HUES48 (cell line): Measurements from ENCODE around the gene JAZF1.

Source experiments
- H3K27ac ChIP-seq: one replicate; pipeline ENCODE4 v1.7.0; 2013; ENCODE audit warnings: low read depth, low read length, inconsistent platforms
- H3K27me3 ChIP-seq: 2 replicates; pipeline ENCODE4 v1.6.1; 2013; ENCODE audit warnings: mild to moderate bottlenecking, low read length; ENCODE audit not compliant: control insufficient read depth, insufficient read depth
- H3K36me3 ChIP-seq: 2 replicates; pipeline ENCODE4 v1.6.1; 2013; ENCODE audit warnings: low read length; ENCODE audit not compliant: control insufficient read depth, insufficient read depth
- H3K4me1 ChIP-seq: 2 replicates; pipeline ENCODE4 v1.6.1; 2013; ENCODE audit warnings: mild to moderate bottlenecking, low read length; ENCODE audit not compliant: control insufficient read depth, insufficient read depth
- H3K4me3 ChIP-seq: 2 replicates; pipeline ENCODE4 v1.5.1; 2013; ENCODE audit warnings: mild to moderate bottlenecking, low read depth, low read length
- H3K9ac ChIP-seq: 2 replicates; pipeline ENCODE4 v1.6.1; 2013; ENCODE audit warnings: mild to moderate bottlenecking, low read depth, low read length, moderate library complexity
- H3K9me3 ChIP-seq: 2 replicates; pipeline ENCODE4 v1.6.1; 2013; ENCODE audit warnings: low read length; ENCODE audit not compliant: control insufficient read depth, insufficient read depth

JAZF1 gene

GRCh38 chr7:27846388-27846787, 334.2 kb downstream of the JAZF1 start:
- Histone ChIP-seq H3K36me3 (no peaks in the 10 kb centered on the region), H3K27me3 (no peaks in the 10 kb centered on the region), H3K4me1 (peaks cover 18% of the 10 kb centered on the region), H3K9me3 (no peaks in the 10 kb centered on the region), H3K27ac (no peak overlapping the region), H3K4me3 (no peak overlapping the region), H3K9ac (no peak overlapping the region)

GRCh38 chr7:27843584-27844305, 336.9 kb downstream of the JAZF1 start:
- Histone ChIP-seq H3K27ac (no peak overlapping the region), H3K27me3 (no peaks in the 10 kb centered on the region), H3K36me3 (peaks cover 10% of the 10 kb centered on the region; the same call in 1 of the 2 replicates), H3K9me3 (no peaks in the 10 kb centered on the region), H3K4me1 (peaks cover 18% of the 10 kb centered on the region), H3K4me3 (no peak overlapping the region), H3K9ac (no peak overlapping the region)

- Histone ChIP-seq H3K9ac (no peak overlapping the region), H3K4me3 (no peak overlapping the region), H3K4me1 (peaks cover 18% of the 10 kb centered on the region), H3K9me3 (no peaks in the 10 kb centered on the region), H3K27me3 (no peaks in the 10 kb centered on the region), H3K36me3 (peaks cover 10% of the 10 kb centered on the region; the same call in 1 of the 2 replicates), H3K27ac (no peak overlapping the region)
Observed at GRCh38 chr7:27842851-27843250, 337.7 kb downstream of the JAZF1 start.

GRCh38 chr7:27842094-27842692, 338.4 kb downstream of the JAZF1 start:
- Histone ChIP-seq H3K4me3 (no peak overlapping the region), H3K9me3 (no peaks in the 10 kb centered on the region), H3K9ac (no peak overlapping the region), H3K36me3 (peaks cover 10% of the 10 kb centered on the region; the same call in 1 of the 2 replicates), H3K27ac (no peak overlapping the region), H3K4me1 (peaks cover 18% of the 10 kb centered on the region), H3K27me3 (no peaks in the 10 kb centered on the region)

- peaks cover 10% of the 10 kb centered on the region; the same call in 1 of the 2 replicates for H3K36me3 ChIP-seq
- no peak overlapping the region for H3K4me3 ChIP-seq
- H3K9me3 ChIP-seq = no peaks in the 10 kb centered on the region
- no peak overlapping the region for H3K9ac ChIP-seq
- H3K27me3 ChIP-seq = no peaks in the 10 kb centered on the region
- no peak overlapping the region for H3K27ac ChIP-seq
- H3K4me1 ChIP-seq = peaks cover 18% of the 10 kb centered on the region
Observed at GRCh38 chr7:27840760-27841364, 339.7 kb downstream of the JAZF1 start.

- no peak overlapping the region for H3K9ac ChIP-seq
- H3K27me3 ChIP-seq = no peaks in the 10 kb centered on the region
- H3K36me3 ChIP-seq = peaks cover 10% of the 10 kb centered on the region; the same call in 1 of the 2 replicates
- H3K27ac ChIP-seq = no peak overlapping the region
- H3K4me3 ChIP-seq = no peak overlapping the region
- H3K9me3 ChIP-seq = no peaks in the 10 kb centered on the region
- H3K4me1 ChIP-seq = peaks cover 18% of the 10 kb centered on the region
Observed at GRCh38 chr7:27840313-27840712, 340.3 kb downstream of the JAZF1 start.

GRCh38 chr7:27839099-27839498, 341.5 kb downstream of the JAZF1 start:
- no peak overlapping the region for H3K27ac ChIP-seq
- no peaks in the 10 kb centered on the region for H3K27me3 ChIP-seq
- H3K9me3 ChIP-seq = no peaks in the 10 kb centered on the region
- H3K4me1 ChIP-seq = peaks cover 18% of the 10 kb centered on the region
- peaks cover 10% of the 10 kb centered on the region; the same call in 1 of the 2 replicates for H3K36me3 ChIP-seq
- H3K4me3 ChIP-seq = no peak overlapping the region
- H3K9ac ChIP-seq = no peak overlapping the region

- Histone ChIP-seq H3K36me3 (peaks cover 24% of the 10 kb centered on the region), H3K4me3 (no peak overlapping the region), H3K27me3 (no peaks in the 10 kb centered on the region), H3K9ac (no peak overlapping the region), H3K27ac (no peak overlapping the region), H3K4me1 (peaks cover 1% of the 10 kb centered on the region; the same call in 1 of the 2 replicates), H3K9me3 (no peaks in the 10 kb centered on the region)
Observed at GRCh38 chr7:27836536-27836935, 344.1 kb downstream of the JAZF1 start.

- no peak overlapping the region for H3K4me3 ChIP-seq
- H3K9me3 ChIP-seq = no peaks in the 10 kb centered on the region
- H3K9ac ChIP-seq = no peak overlapping the region
- no peak overlapping the region for H3K27ac ChIP-seq
- H3K4me1 ChIP-seq = no peaks in the 10 kb centered on the region
- no peaks in the 10 kb centered on the region for H3K27me3 ChIP-seq
- peaks cover 22% of the 10 kb centered on the region for H3K36me3 ChIP-seq
Observed at GRCh38 chr7:27835376-27835775, 345.2 kb downstream of the JAZF1 start.

GRCh38 chr7:27834179-27834921, 346.2 kb downstream of the JAZF1 start:
- Histone ChIP-seq H3K9ac (no peak overlapping the region), H3K9me3 (no peaks in the 10 kb centered on the region), H3K27ac (no peak overlapping the region), H3K27me3 (no peaks in the 10 kb centered on the region), H3K4me3 (no peak overlapping the region), H3K4me1 (no peaks in the 10 kb centered on the region), H3K36me3 (peaks cover 14% of the 10 kb centered on the region)
